SK-N-SH (cell line): Measurements from ENCODE around the gene CALCA. TPM values are rescaled to one million over a fixed set of nuclear protein-coding genes. Genes with fewer than 3 reads are reported as not detected.
A peak's percentile ranks its signal among the peaks of the same experiment; 100 is the strongest.

ENCODE experiments used
- CTCF ChIA-PET: fragments of 300-600, 350-600 bp; formaldehyde crosslinking; extraction: SDS; loops from one replicate; lab custom pipeline; 2021; lab: Yijun Ruan, JAX
- POLR2A ChIA-PET: fragments of 350-600 bp; sonication (Branson Sonifier 250); formaldehyde crosslinking; extraction: SDS; loops from one replicate; lab custom pipeline; 2020; ENCODE audit warnings: antibody characterized with exemption, inconsistent platforms; lab: Yijun Ruan, JAX
- DNase-seq: peaks from one replicate; pipeline ENCODE4 v3.0.0; 2012
- H2AFZ ChIP-seq: fragments of 200-600 bp; sonication (generic); 2 replicates; pipeline ENCODE4 v1.8.1; 2016; ENCODE audit warnings: antibody characterized with exemption, mild to moderate bottlenecking, low read depth
- H3F3A ChIP-seq: fragments of 200-600 bp; sonication (generic); replicated peaks from 2 replicates; pipeline ENCODE3; 2016; ENCODE audit warnings: antibody characterized with exemption, mild to moderate bottlenecking; ENCODE audit not compliant: insufficient read depth
- H3K27ac ChIP-seq, 2 experiments: fragments of 200-500 bp in 1 of 2; fragments of 200-600 bp in 1 of 2; sonication (Bioruptor generic) in 1 of 2; sonication (generic), shearing (Covaris generic) in 1 of 2; 2 replicates each; pipeline versions ENCODE4 v1.5.1 to v1.6.1; 2014 to 2016; ENCODE audit warnings: low read depth in 2 of 2, inconsistent platforms in 1 of 2, low read length in 1 of 2, mild to moderate bottlenecking in 1 of 2, mixed read lengths in 1 of 2
- H3K27me3 ChIP-seq: fragments of 200-600 bp; sonication (generic), shearing (Covaris generic); 2 replicates; pipeline ENCODE4 v1.6.1; 2016; ENCODE audit warnings: mixed run types; ENCODE audit not compliant: insufficient read depth
- H3K36me3 ChIP-seq, 2 experiments: fragments of 200-500 bp in 1 of 2; fragments of 200-600 bp in 1 of 2; sonication (Bioruptor generic) in 1 of 2; sonication (generic) in 1 of 2; replicated peaks in 1 of 2; 2 replicates each; pipeline versions ENCODE3 to v1.5.1; 2014 to 2016; ENCODE audit warnings: low read length in 1 of 2, mild to moderate bottlenecking in 1 of 2; ENCODE audit not compliant: insufficient read depth in 2 of 2, control insufficient read depth in 1 of 2
- H3K4me1 ChIP-seq, 2 experiments: fragments of 200-500 bp in 1 of 2; fragments of 200-600 bp in 1 of 2; sonication (Bioruptor generic) in 1 of 2; sonication (generic), shearing (Covaris generic) in 1 of 2; 2 replicates each; pipeline versions ENCODE4 v1.5.1 to v1.6.1; 2014 to 2016; ENCODE audit warnings: low read depth in 1 of 2, low read length in 1 of 2, mixed run types in 1 of 2; ENCODE audit not compliant: insufficient read depth in 2 of 2, control insufficient read depth in 1 of 2
- H3K4me2 ChIP-seq: fragments of 200-600 bp; sonication (generic), shearing (Covaris generic); 2 replicates; pipeline ENCODE4 v1.6.1; 2017; ENCODE audit warnings: mixed run types
- H3K4me3 ChIP-seq, 2 experiments: fragments of 200-500 bp in 1 of 2; fragments of 200-600 bp in 1 of 2; sonication (Bioruptor generic) in 1 of 2; sonication (generic), shearing (Covaris generic) in 1 of 2; 2 replicates each; pipeline versions ENCODE4 v1.5.1 to v1.8.1; 2014 to 2016; ENCODE audit warnings: low read depth in 2 of 2, inconsistent platforms in 1 of 2, low read length in 1 of 2, mild to moderate bottlenecking in 1 of 2, mixed read lengths in 1 of 2, moderate library complexity in 1 of 2
- H3K79me2 ChIP-seq: fragments of 200-600 bp; sonication (generic); 2 replicates; pipeline ENCODE4 v1.8.1; 2017; ENCODE audit warnings: mild to moderate bottlenecking; ENCODE audit not compliant: insufficient read depth
- H3K9ac ChIP-seq: fragments of 200-600 bp; sonication (generic); 2 replicates; pipeline ENCODE4 v1.6.1; 2017; ENCODE audit warnings: mixed run types
- H3K9me2 ChIP-seq: fragments of 200-600 bp; sonication (generic); 2 replicates; pipeline ENCODE4 v1.6.1; 2017; ENCODE audit warnings: mixed run types
- H3K9me3 ChIP-seq: fragments of 200-600 bp; sonication (generic); 2 replicates; pipeline ENCODE4 v1.6.1; 2017; ENCODE audit warnings: mixed run types, mild to moderate bottlenecking, moderate library complexity
- H4K20me1 ChIP-seq: fragments of 200-600 bp; sonication (generic); 2 replicates; pipeline ENCODE4 v1.6.1; 2017; ENCODE audit warnings: mild to moderate bottlenecking, mixed run types; ENCODE audit not compliant: insufficient read depth
- CTCF ChIP-seq: fragments of 200-600 bp; sonication (generic); IDR thresholded peaks from 2 replicates; pipeline ENCODE4 v1.6.1; 2017; ENCODE audit warnings: antibody characterized with exemption, mild to moderate bottlenecking, moderate library complexity
- EP300 ChIP-seq, 2 experiments: IDR thresholded peaks; 2 replicates each; pipeline versions ENCODE4 v1.4.0 to v1.6.1; 2012; ENCODE audit warnings: borderline replicate concordance in 1 of 2, low read depth in 1 of 2, low read length in 1 of 2
- FOSL2 ChIP-seq: IDR thresholded peaks from 2 replicates; pipeline ENCODE4 v1.4.0; 2012; ENCODE audit warnings: low read depth, mild to moderate bottlenecking, moderate library complexity, borderline replicate concordance
- FOXJ3 ChIP-seq: sonication (generic); formaldehyde crosslinking; IDR thresholded peaks from 2 replicates; pipeline ENCODE4 v1.5.1; 2020; ENCODE audit warnings: mild to moderate bottlenecking, missing genetic modification reagents
- GABPA ChIP-seq: IDR thresholded peaks from 2 replicates; pipeline ENCODE4 v1.4.0; 2012; ENCODE audit warnings: low read depth, mild to moderate bottlenecking
- GATA2 ChIP-seq: sonication (generic); formaldehyde crosslinking; IDR thresholded peaks from 2 replicates; pipeline ENCODE4 v1.5.0; 2020; ENCODE audit warnings: mild to moderate bottlenecking, missing genetic modification reagents
- MAX ChIP-seq: IDR thresholded peaks from 2 replicates; pipeline ENCODE4 v1.4.0; 2012; ENCODE audit warnings: low read depth
- MEF2A ChIP-seq: IDR thresholded peaks from 2 replicates; pipeline ENCODE4 v1.4.0; 2012; ENCODE audit warnings: low read depth, borderline replicate concordance
- NFIC ChIP-seq: IDR thresholded peaks from 2 replicates; pipeline ENCODE4 v1.4.0; 2012; ENCODE audit warnings: borderline replicate concordance
- PBX3 ChIP-seq: IDR thresholded peaks from 2 replicates; pipeline ENCODE4; 2012
- SMC3 ChIP-seq: IDR thresholded peaks from 2 replicates; pipeline ENCODE4 v1.6.1; 2012; ENCODE audit warnings: low read depth, low read length, improper control_type of control experiment
- TCF12 ChIP-seq: IDR thresholded peaks from 2 replicates; pipeline ENCODE4 v1.4.0; 2012
- YY1 ChIP-seq: IDR thresholded peaks from 2 replicates; pipeline ENCODE4 v1.4.0; 2012; ENCODE audit warnings: low read depth, mild to moderate bottlenecking
- ZBTB33 ChIP-seq: IDR thresholded peaks from 2 replicates; pipeline ENCODE4 v1.4.0; 2012; ENCODE audit warnings: low read depth, borderline replicate concordance
- WGBS: methylation state at CpG from one replicate; pipeline ENCODE4 v1.1.6; 2017; ENCODE audit warnings: low lambda C conversion rate; 5-methylcytosine and 5-hydroxymethylcytosine counted together
- polyA plus RNA-seq, 3 experiments: library from polyadenylated mRNA; depleted of rRNA; stranded (reverse); fragments of >200 nt; gene quantifications; 2 replicates each; pipeline ENCODE4 v1.2.3, GENCODE V29; 2012

CALCA gene
- polyA plus RNA-seq, 1 of the 3 experiments (the other 2 are of a cell fraction): not detected

- CTCF ChIA-PET: interaction anchor here (1.0 to 4.9 kb wide), 4 partner anchors 22 to 98 kb away, joined by 3 to 126 read pairs (median 44); partner anchors contain the start of gene CALCB
Measured at GRCh38 chr11:14977101-14977880, 5.1 kb upstream of the CALCA start.

GRCh38 chr11:14975252-14975587 is 3.1 kb upstream of the CALCA start:
- WGBS: 4% methylated on average over 12 of the region's 12 CpGs
- no peaks in the 10 kb centered on the region for H3K79me2 ChIP-seq
- no peak overlapping the region for H3K27ac ChIP-seq
- H4K20me1 ChIP-seq: no peaks in the 10 kb centered on the region
- H3K9me3 ChIP-seq: no peaks in the 10 kb centered on the region
- H3K4me2 ChIP-seq: peak overlapping the region; percentile 38; the same call in 1 of the 2 replicates
- no peak for DNase-seq
- H3K9ac ChIP-seq: no peak overlapping the region
- CTCF ChIA-PET: interaction anchor here (0.6 to 4.9 kb wide), 31 partner anchors 8 to 279 kb away, joined by 3 to 126 read pairs (median 4); partner anchors contain the start of gene CALCB
- H3K36me3 ChIP-seq: no peaks in the 10 kb centered on the region
- H3F3A ChIP-seq: no peaks in the 10 kb centered on the region
- 0 out of 4 replicates have a peak overlapping the region, but pooled peaks of 1 of the 2 experiments have one; percentile 14 for H3K4me3 ChIP-seq
- POLR2A ChIA-PET: no interaction called here
- no peak overlapping the region for H2AFZ ChIP-seq
- H3K9me2 ChIP-seq: no peaks in the 10 kb centered on the region
- H3K4me1 ChIP-seq: peaks cover 0 to 23% of the 10 kb centered on the region in 2 experiments; a peak in 1 of 4 replicates
- peaks cover 52% of the 10 kb centered on the region for H3K27me3 ChIP-seq
- TF ChIP-seq MEF2A: no peak
- TF ChIP-seq PBX3: no peak
- no peak for TF ChIP-seq ZBTB33
- TF ChIP-seq SMC3: no peak
- TF ChIP-seq CTCF: no peak
- no peak for TF ChIP-seq NFIC
- TF ChIP-seq YY1: no peak
- no peak for TF ChIP-seq EP300 (IDR thresholded peaks at IDR 0.05; ENCODE audit: borderline replicate concordance in 1 of 2, low read depth in 1 of 2, low read length in 1 of 2)
- no peak for TF ChIP-seq GABPA
- TF ChIP-seq FOSL2: no peak
- no peak for TF ChIP-seq FOXJ3

More at GRCh38 chr11:14977101-14977880, 5.1 kb upstream of the CALCA start:
- H3K36me3 ChIP-seq: no peaks in the 10 kb centered on the region
- no peaks in the 10 kb centered on the region for H3F3A ChIP-seq
- TF ChIP-seq CTCF: no peak
- TF ChIP-seq TCF12: no peak
- TF ChIP-seq MAX: no peak
- TF ChIP-seq GATA2 (CRISPR knock-in tag): peak; percentile 40; the same call in 1 of the 2 replicates
- H4K20me1 ChIP-seq: no peaks in the 10 kb centered on the region
- no peaks in the 10 kb centered on the region for H3K9me3 ChIP-seq
- no peaks in the 10 kb centered on the region for H3K79me2 ChIP-seq
- no peaks in the 10 kb centered on the region for H3K9me2 ChIP-seq
- WGBS: 32% methylated on average over 1 of the region's 1 CpG
- DNase-seq: peak; percentile 21
- no peak overlapping the region for H2AFZ ChIP-seq
- no peak overlapping the region for H3K27ac ChIP-seq
- H3K4me3 ChIP-seq: no peak overlapping the region
- no peak overlapping the region for H3K9ac ChIP-seq
- peaks cover 37% of the 10 kb centered on the region for H3K27me3 ChIP-seq
- no peak overlapping the region for H3K4me2 ChIP-seq
- H3K4me1 ChIP-seq: peaks cover 0 to 17% of the 10 kb centered on the region in 2 experiments; a peak in 1 of 4 replicates
- POLR2A ChIA-PET: no interaction called here
